K562 (cell line): ENCODE data around the gene ZNF324B. TPM values are rescaled to one million over a fixed set of nuclear protein-coding genes. Genes with fewer than 3 reads are reported as not detected.

Experiments
- CBFB ChIP-seq: sonication (generic); formaldehyde crosslinking; IDR thresholded peaks from 2 replicates; pipeline ENCODE4 v1.4.0; 2020; ENCODE audit warnings: mild to moderate bottlenecking, missing genetic modification reagents
- CTCFL ChIP-seq: IDR thresholded peaks from 2 replicates; pipeline ENCODE4 v1.6.1; 2011; ENCODE audit warnings: borderline replicate concordance, low read depth, mild to moderate bottlenecking, moderate library complexity, low read length; ENCODE audit not compliant: insufficient read depth, poor library complexity, severe bottlenecking
- HNRNPL ChIP-seq: fragments of 200-400 bp; formaldehyde crosslinking; IDR thresholded peaks from 2 replicates; pipeline ENCODE4 v1.6.1; 2017; ENCODE audit warnings: low read depth, mild to moderate bottlenecking, low read length
- JUNB ChIP-seq: fragments of 450-650 bp; formaldehyde crosslinking; conservative IDR thresholded peaks from 2 replicates; pipeline ENCODE4 v1.4.0; 2020; ENCODE audit warnings: mild to moderate bottlenecking
- MYNN ChIP-seq, 2 experiments: sonication (generic); formaldehyde crosslinking in 1 of 2; IDR thresholded peaks; 2 replicates each; pipeline versions ENCODE4 v1.5.0 to v1.6.1; 2016 to 2020; ENCODE audit warnings: antibody characterized with exemption in 1 of 2, missing genetic modification reagents in 1 of 2
- NRF1 ChIP-seq, 2 experiments: fragments of 450-650 bp; IDR thresholded peaks in 1 of 2; conservative IDR thresholded peaks in 1 of 2; 2 replicates each; pipeline ENCODE4 v1.6.1; 2014; ENCODE audit warnings: mild to moderate bottlenecking in 2 of 2
- POLR2B ChIP-seq: fragments of 450-650 bp; IDR thresholded peaks from 2 replicates; pipeline ENCODE4 v1.6.1; 2018; ENCODE audit warnings: low read depth; ENCODE audit not compliant: partially characterized antibody
- POLR2H ChIP-seq: IDR thresholded peaks from 2 replicates; pipeline ENCODE4 v1.6.1; 2016; ENCODE audit warnings: missing genetic modification characterization, low read depth, mild to moderate bottlenecking, control low read depth, missing compliant biosample characterization, moderate library complexity
- RNF2 ChIP-seq: sonication (generic); IDR thresholded peaks from 2 replicates; pipeline ENCODE4 v1.6.1; 2016
- SMARCA4 ChIP-seq: fragments of 450-650 bp; IDR thresholded peaks from 2 replicates; pipeline ENCODE4 v1.6.1; 2016
- TEAD2 ChIP-seq: fragments of 450-650 bp; IDR thresholded peaks from 2 replicates; pipeline ENCODE4 v1.6.1; 2016; ENCODE audit warnings: missing genetic modification characterization, control low read depth, missing compliant biosample characterization
- TGIF2 ChIP-seq: sonication (generic); formaldehyde crosslinking; IDR thresholded peaks from 2 replicates; pipeline ENCODE4 v1.8.1; 2022; ENCODE audit warnings: mild to moderate bottlenecking, missing genetic modification reagents, moderate library complexity
- THAP7 ChIP-seq: fragments of 250-450 bp; sonication (Bioruptor Pico); IDR thresholded peaks from 2 replicates; pipeline ENCODE4 v1.5.0; 2021
- VEZF1 ChIP-seq: fragments of 200-800 bp; sonication (Bioruptor generic); IDR thresholded peaks from 2 replicates; pipeline ENCODE4 v1.6.1; 2017; ENCODE audit warnings: missing genetic modification characterization, missing compliant biosample characterization
- ZBTB11 ChIP-seq, 3 experiments: fragments of 200-800 bp in 1 of 3; fragments of 250-450 bp in 1 of 3; fragments of 450-650 bp in 1 of 3; sonication (Bioruptor Pico) in 1 of 3; sonication (Bioruptor generic) in 1 of 3; formaldehyde crosslinking in 1 of 3; IDR thresholded peaks; 2 replicates each; pipeline versions ENCODE4 v1.6.1 to v1.8.0; 2016 to 2022; ENCODE audit warnings: mild to moderate bottlenecking in 2 of 3, missing genetic modification characterization in 2 of 3, missing compliant biosample characterization in 1 of 3, moderate library complexity in 1 of 3
- ZNF740 ChIP-seq, 3 experiments: fragments of 200-800 bp in 1 of 3; sonication (Bioruptor generic) in 1 of 3; sonication (generic) in 1 of 3; formaldehyde crosslinking in 1 of 3; IDR thresholded peaks; 2 replicates each; pipeline versions ENCODE4 v1.6.1 to v1.8.0; 2016 to 2022; ENCODE audit warnings: mild to moderate bottlenecking in 2 of 3, missing compliant biosample characterization in 2 of 3, missing genetic modification characterization in 2 of 3, missing genetic modification reagents in 1 of 3
- polyA plus RNA-seq, 8 experiments: library from polyadenylated mRNA; depleted of rRNA in 4 of 8; stranded (reverse) in 5 of 8; unstranded in 3 of 8; fragments of >200 nt; fragmentation: Nextera tagmentation in 2 of 8; fragmentation: Illumina TruSeq in 1 of 8; extraction: Ambion mirVana in 2 of 8; extraction: Trizol in 1 of 8; gene quantifications; 2 replicates each; pipeline versions ENCODE4 v1.2.1 to v1.2.3, GENCODE V29; 2011 to 2014; ENCODE audit warnings: inconsistent platforms in 1 of 8, missing spikeins in 1 of 8
- total RNA-seq, 7 experiments: library from RNA; depleted of rRNA in 6 of 7; stranded (reverse); fragments of >200 nt in 6 of 7; fragmentation: Illumina TruSeq in 2 of 7; extraction: Trizol in 2 of 7; gene quantifications; 2 replicates each; pipeline versions ENCODE4 v1.2.1 to v1.2.3, GENCODE V29; 2011 to 2021; ENCODE audit warnings: low replicate concordance in 1 of 7

Gene ZNF324B
- total and polyA plus RNA-seq, 9 of the 15 experiments (the other 6 are each of a cell fraction or from before 2014, with no cell fraction given) = 0.20 to 13.5 (median 5.7) TPM

GRCh38 chr19:58408152-58409009, 43.0 kb upstream of the ZNF324B start, which contains the start of gene ZNF584 (continued):
- TF ChIP-seq NRF1 (conservative IDR thresholded peaks at IDR 0.05 in 1 of 2, IDR thresholded peaks at IDR 0.05 in 1 of 2) (peak; percentile 82 to 85), JUNB (CRISPR knock-in tag) (no peak), THAP7 (0 out of 2 replicates have a peak, but pooled peaks have one; percentile 61), POLR2B (peak; percentile 95), RNF2 (peak; percentile 32; the same call in 1 of the 2 replicates), MYNN (IDR thresholded peaks at IDR 0.05) (peak; percentile 60), MYNN (CRISPR knock-in tag; IDR thresholded peaks at IDR 0.05) (no peak), POLR2H (peak; percentile 88), ZBTB11 (CRISPR knock-in tag; IDR thresholded peaks at IDR 0.05) (peak in 1 of 3 experiments; percentile 62; a peak in 2 of 6 replicates), HNRNPL (peak; percentile 47; the same call in 1 of the 2 replicates), ZNF740 (CRISPR knock-in tag; IDR thresholded peaks at IDR 0.05) (peak; percentile 68; the same call in 1 of the 2 replicates), ZNF740 (tag; IDR thresholded peaks at IDR 0.05) (no peak), TEAD2 (tag) (no peak), VEZF1 (CRISPR knock-in tag) (peak; percentile 75), CBFB (CRISPR knock-in tag) (0 out of 2 replicates have a peak, but pooled peaks have one; percentile 68), TGIF2 (0 out of 2 replicates have a peak, but pooled peaks have one; percentile 48), SMARCA4 (peak; percentile 57; the same call in 1 of the 2 replicates), CTCFL (peak; percentile 62)
